ENCODE data around the gene CARS2.

The CARS2 gene

GRCh38 chr13:110625771-110626321 lies 80.1 kb downstream of the CARS2 start:
- no peak overlapping the region for H3K4me3 ChIP-seq (ENCODE audit: low read depth, low read length)
- TF ChIP-seq POLR2A (IDR thresholded peaks at IDR 0.05; ENCODE audit: extremely low read depth, insufficient read length) (no peak), MYC (IDR thresholded peaks at IDR 0.05; ENCODE audit: low read depth, low read length) (no peak)
- TF ChIP-seq, protein P1, sequence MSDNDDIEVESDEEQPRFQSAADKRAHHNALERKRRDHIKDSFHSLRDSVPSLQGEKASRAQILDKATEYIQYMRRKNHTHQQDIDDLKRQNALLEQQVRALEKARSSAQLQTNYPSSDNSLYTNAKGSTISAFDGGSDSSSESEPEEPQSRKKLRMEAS (IDR thresholded peaks at IDR 0.05; ENCODE audit: low read depth, low read length) = no peak
- no peak for DNase-seq (ENCODE audit: low read depth)

- no peak overlapping the region for H3K4me3 ChIP-seq (ENCODE audit: low read depth, low read length)
- TF ChIP-seq MYC (IDR thresholded peaks at IDR 0.05; ENCODE audit: low read depth, low read length) = no peak
- no peak for TF ChIP-seq POLR2A (IDR thresholded peaks at IDR 0.05; ENCODE audit: extremely low read depth, insufficient read length)
- TF ChIP-seq, protein P2, sequence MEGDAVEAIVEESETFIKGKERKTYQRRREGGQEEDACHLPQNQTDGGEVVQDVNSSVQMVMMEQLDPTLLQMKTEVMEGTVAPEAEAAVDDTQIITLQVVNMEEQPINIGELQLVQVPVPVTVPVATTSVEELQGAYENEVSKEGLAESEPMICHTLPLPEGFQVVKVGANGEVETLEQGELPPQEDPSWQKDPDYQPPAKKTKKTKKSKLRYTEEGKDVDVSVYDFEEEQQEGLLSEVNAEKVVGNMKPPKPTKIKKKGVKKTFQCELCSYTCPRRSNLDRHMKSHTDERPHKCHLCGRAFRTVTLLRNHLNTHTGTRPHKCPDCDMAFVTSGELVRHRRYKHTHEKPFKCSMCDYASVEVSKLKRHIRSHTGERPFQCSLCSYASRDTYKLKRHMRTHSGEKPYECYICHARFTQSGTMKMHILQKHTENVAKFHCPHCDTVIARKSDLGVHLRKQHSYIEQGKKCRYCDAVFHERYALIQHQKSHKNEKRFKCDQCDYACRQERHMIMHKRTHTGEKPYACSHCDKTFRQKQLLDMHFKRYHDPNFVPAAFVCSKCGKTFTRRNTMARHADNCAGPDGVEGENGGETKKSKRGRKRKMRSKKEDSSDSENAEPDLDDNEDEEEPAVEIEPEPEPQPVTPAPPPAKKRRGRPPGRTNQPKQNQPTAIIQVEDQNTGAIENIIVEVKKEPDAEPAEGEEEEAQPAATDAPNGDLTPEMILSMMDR (IDR thresholded peaks at IDR 0.05; ENCODE audit: low read depth, low read length) = no peak
- TF ChIP-seq, protein P1 (IDR thresholded peaks at IDR 0.05; ENCODE audit: low read depth, low read length) = no peak
- DNase-seq (ENCODE audit: low read depth) = no peak
These were observed 80.9 kb downstream of the CARS2 start for GRCh38 chr13:110624766-110625756.

GRCh38 chr13:110620596-110620995 lies 85.3 kb downstream of the CARS2 start:
- H3K4me3 ChIP-seq (ENCODE audit: low read depth, low read length) = no peak overlapping the region
- TF ChIP-seq POLR2A (IDR thresholded peaks at IDR 0.05; ENCODE audit: extremely low read depth, insufficient read length) = no peak
- TF ChIP-seq, protein P2 (IDR thresholded peaks at IDR 0.05; ENCODE audit: low read depth, low read length) = no peak
- TF ChIP-seq MYC (IDR thresholded peaks at IDR 0.05; ENCODE audit: low read depth, low read length) = no peak
- TF ChIP-seq, protein P1 (IDR thresholded peaks at IDR 0.05; ENCODE audit: low read depth, low read length) = no peak
- DNase-seq (ENCODE audit: low read depth) = no peak

- no peak overlapping the region for H3K4me3 ChIP-seq (ENCODE audit: low read depth, low read length)
- no peak for DNase-seq (ENCODE audit: low read depth)
- TF ChIP-seq, protein P1 (IDR thresholded peaks at IDR 0.05; ENCODE audit: low read depth, low read length) = no peak
- TF ChIP-seq MYC (IDR thresholded peaks at IDR 0.05; ENCODE audit: low read depth, low read length) (no peak), POLR2A (IDR thresholded peaks at IDR 0.05; ENCODE audit: extremely low read depth, insufficient read length) (no peak)
- TF ChIP-seq, protein P2 (IDR thresholded peaks at IDR 0.05; ENCODE audit: low read depth, low read length) = no peak
These were observed 87.1 kb downstream of the CARS2 start for GRCh38 chr13:110618780-110619179.

DNA sequence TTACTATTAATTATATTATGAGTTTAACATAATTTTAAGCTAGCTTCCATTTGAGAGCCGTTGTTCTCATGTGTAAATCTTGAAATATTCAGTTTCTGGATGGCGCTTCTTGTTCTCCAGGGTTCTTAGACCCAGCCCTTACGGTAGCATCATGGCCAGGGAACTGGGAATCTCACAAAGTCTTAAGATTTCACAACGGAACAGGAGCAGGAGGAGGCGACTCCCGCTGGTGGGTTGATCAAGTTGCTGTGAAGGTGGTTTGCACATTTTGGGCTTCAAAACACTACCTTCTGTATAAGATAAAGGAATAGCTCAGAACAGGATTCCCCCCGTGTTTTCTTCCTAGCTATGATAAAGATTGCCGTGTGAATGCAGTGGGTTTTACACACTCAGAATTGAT lies 87.7 kb downstream of the CARS2 start:
- TF ChIP-seq POLR2A (IDR thresholded peaks at IDR 0.05; ENCODE audit: extremely low read depth, insufficient read length) = no peak
- no peak for TF ChIP-seq MYC (IDR thresholded peaks at IDR 0.05; ENCODE audit: low read depth, low read length)
- TF ChIP-seq, protein P2 (IDR thresholded peaks at IDR 0.05; ENCODE audit: low read depth, low read length) = no peak
- H3K4me3 ChIP-seq (ENCODE audit: low read depth, low read length) = no peak overlapping the region
- no peak for DNase-seq (ENCODE audit: low read depth)
